ENCODE results near the gene TRIP11. TPM values are rescaled to one million over a fixed set of nuclear protein-coding genes. Genes with fewer than 3 reads are reported as not detected.

TRIP11 gene
- total RNA-seq, 1 donor from 2014 or later, result 41.9 TPM

GRCh38 chr14:91953170-91953985 is 86.5 kb downstream of the TRIP11 start:
- no peak for DNase-seq

- DNase-seq, result peak; percentile 90
Measured at GRCh38 chr14:91947475-91948184, 92.2 kb downstream of the TRIP11 start, which contains the start of gene FBLN5. Gene FBLN5, minus strand, starts transcription at chr14:91947694. Its CDS starts 465 bp downstream, at chr14:91947229.

- peak; percentile 88 for DNase-seq
Measured at GRCh38 chr14:91946622-91947474, 93.0 kb downstream of the TRIP11 start.

- DNase-seq, result no peak
Measured at GRCh38 chr14:91945751-91946621, 93.9 kb downstream of the TRIP11 start.

GRCh38 chr14:91942946-91943345 is 96.9 kb downstream of the TRIP11 start:
- DNase-seq, result no peak

- no peak for DNase-seq
Measured at GRCh38 chr14:91942128-91942527, 97.7 kb downstream of the TRIP11 start.

- no peak for DNase-seq
Measured at GRCh38 chr14:91940209-91940608, 99.7 kb downstream of the TRIP11 start.

- DNase-seq, result no peak
Measured at GRCh38 chr14:91935586-91935985, 104.3 kb downstream of the TRIP11 start.

GRCh38 chr14:91934554-91935285 is 105.1 kb downstream of the TRIP11 start:
- DNase-seq, result no peak

- no peak for DNase-seq
Measured at GRCh38 chr14:91931478-91932088, 108.3 kb downstream of the TRIP11 start.

GRCh38 chr14:91929700-91930099 is 110.2 kb downstream of the TRIP11 start:
- DNase-seq, result no peak

- no peak for DNase-seq
Measured at GRCh38 chr14:91927800-91928199, 112.1 kb downstream of the TRIP11 start.

GRCh38 chr14:91927191-91927590 is 112.7 kb downstream of the TRIP11 start:
- no peak for DNase-seq

- DNase-seq, result no peak
Measured at GRCh38 chr14:91926131-91926890, 113.5 kb downstream of the TRIP11 start.

GRCh38 chr14:91925727-91926121 is 114.1 kb downstream of the TRIP11 start:
- DNase-seq, result no peak

GRCh38 chr14:91925001-91925726 is 114.7 kb downstream of the TRIP11 start:
- DNase-seq, result peak; percentile 98

GRCh38 chr14:91920526-91920925 is 119.3 kb downstream of the TRIP11 start:
- DNase-seq, result no peak

GRCh38 chr14:91919814-91920213 is 120.0 kb downstream of the TRIP11 start:
- DNase-seq, result no peak
